Measurements from ENCODE around the gene COL23A1. TPM values are rescaled to one million over a fixed set of nuclear protein-coding genes. Genes with fewer than 3 reads are reported as not detected.
"Not testable (repeated sequence)": the region's sequence is repeated elsewhere in the genome, so short reads cannot be mapped to it uniquely, and the experiment has no call there.

Gene COL23A1
- total RNA-seq, 2 donors from 2014 or later, result not detected

DNA sequence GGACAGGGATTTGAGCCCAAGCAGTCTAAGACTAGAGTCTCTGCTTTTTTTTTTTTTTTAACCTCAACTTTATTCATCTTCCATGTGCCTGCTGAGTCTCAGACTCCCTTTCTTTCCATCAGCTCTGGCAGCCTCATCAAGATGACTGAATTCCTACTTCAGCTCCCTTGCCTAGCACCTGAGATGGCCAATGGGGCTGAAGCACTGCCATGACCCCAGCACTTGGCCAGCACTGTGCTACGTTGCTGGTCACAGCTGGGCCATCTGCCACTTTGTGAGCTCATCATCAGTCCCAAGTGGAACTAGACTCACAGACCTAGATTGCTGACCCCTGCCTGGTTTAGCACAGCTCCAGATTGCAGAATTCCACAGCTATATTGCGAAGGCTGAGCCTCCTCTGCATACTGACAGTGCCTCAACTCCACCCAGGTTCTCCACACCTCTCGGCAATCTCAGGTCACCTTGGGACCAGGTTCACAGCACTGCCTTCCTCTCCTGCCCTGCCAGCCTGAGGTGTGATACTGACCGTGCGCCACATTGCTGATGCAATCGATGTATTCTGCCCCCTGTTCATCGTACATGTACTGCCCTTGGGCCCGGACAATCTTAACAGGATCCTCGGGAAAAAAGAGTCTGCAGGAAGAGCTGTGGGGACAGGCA is 359.2 kb downstream of the COL23A1 start:
- Mint-ChIP-seq H3K27me3 (no peaks in the 10 kb centered on the region), H3K4me1 (peaks cover 51% of the 10 kb centered on the region)

DNA sequence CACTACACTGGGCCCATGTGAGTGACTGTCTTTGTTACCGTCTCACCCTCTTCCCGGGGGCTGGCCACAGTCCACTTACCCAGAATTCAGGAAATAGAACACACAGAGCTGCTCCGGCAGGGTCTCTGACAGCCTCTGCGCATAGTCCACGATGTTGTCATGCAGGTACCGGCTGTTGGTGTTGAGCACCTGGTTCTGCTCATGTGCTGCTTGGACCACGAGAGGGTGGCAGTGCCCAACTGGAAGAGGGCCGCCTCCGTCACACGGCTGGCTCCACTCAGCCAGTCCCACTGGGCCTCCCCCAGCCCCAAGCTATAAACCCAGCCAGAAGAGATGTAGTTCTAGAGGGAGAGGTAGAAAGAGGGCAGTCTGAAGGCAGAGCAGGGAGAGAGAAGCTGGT is 360.3 kb downstream of the COL23A1 start:
- Mint-ChIP-seq H3K27me3 (no peaks in the 10 kb centered on the region), H3K4me1 (peaks cover 46% of the 10 kb centered on the region), H3K27ac (peak overlapping the region; percentile 81), H3K36me3 (ENCODE audit: low read depth) (peaks cover 10% of the 10 kb centered on the region), H3K4me3 (peak overlapping the region; percentile 86)
- ATAC-seq (no peak), DNase-seq (no peak)
- no peaks in the 10 kb centered on the region for H3K9me3 ChIP-seq (ENCODE audit: control insufficient read depth, low read length, poor library complexity, severe bottlenecking)

More for the DNA sequence above, 359.2 kb downstream of the COL23A1 start:
- H3K9me3 ChIP-seq (ENCODE audit: control insufficient read depth, low read length, poor library complexity, severe bottlenecking), result no peaks in the 10 kb centered on the region
- DNase-seq (no peak), ATAC-seq (no peak)
- peak overlapping the region; percentile 81 for H3K27ac Mint-ChIP-seq
- peak overlapping the region; percentile 86 for H3K4me3 Mint-ChIP-seq
- H3K36me3 Mint-ChIP-seq (ENCODE audit: low read depth), result peaks cover 9% of the 10 kb centered on the region

GRCh38 chr5:178229111-178229510 is 361.1 kb downstream of the COL23A1 start:
- not testable (repeated sequence) for H3K27me3 Mint-ChIP-seq; H3K27ac Mint-ChIP-seq; ATAC-seq; DNase-seq; H3K9me3 ChIP-seq (ENCODE audit: control insufficient read depth, low read length, poor library complexity, severe bottlenecking)
- H3K36me3 Mint-ChIP-seq (ENCODE audit: low read depth), result peaks cover 11% of the 10 kb centered on the region
- H3K4me3 Mint-ChIP-seq, result peak overlapping the region; percentile 41
- H3K4me1 Mint-ChIP-seq, result peaks cover 47% of the 10 kb centered on the region

- DNase-seq, result no peak
- Mint-ChIP-seq H3K36me3 (ENCODE audit: low read depth) (peaks cover 11% of the 10 kb centered on the region), H3K4me1 (peaks cover 52% of the 10 kb centered on the region), H3K27me3 (no peaks in the 10 kb centered on the region), H3K4me3 (no peak overlapping the region), H3K27ac (no peak overlapping the region)
- no peaks in the 10 kb centered on the region for H3K9me3 ChIP-seq (ENCODE audit: control insufficient read depth, low read length, poor library complexity, severe bottlenecking)
- no peak for ATAC-seq
These were observed 361.6 kb downstream of the COL23A1 start for GRCh38 chr5:178228609-178229008.

GRCh38 chr5:178227929-178228328 is 362.3 kb downstream of the COL23A1 start:
- no peaks in the 10 kb centered on the region for H3K9me3 ChIP-seq (ENCODE audit: control insufficient read depth, low read length, poor library complexity, severe bottlenecking)
- ATAC-seq (no peak), DNase-seq (no peak)
- peaks cover 56% of the 10 kb centered on the region for H3K4me1 Mint-ChIP-seq
- no peaks in the 10 kb centered on the region for H3K27me3 Mint-ChIP-seq
- H3K27ac Mint-ChIP-seq, result peak overlapping the region; percentile 65
- peak overlapping the region; percentile 25 for H3K4me3 Mint-ChIP-seq
- H3K36me3 Mint-ChIP-seq (ENCODE audit: low read depth), result peaks cover 11% of the 10 kb centered on the region

DNA sequence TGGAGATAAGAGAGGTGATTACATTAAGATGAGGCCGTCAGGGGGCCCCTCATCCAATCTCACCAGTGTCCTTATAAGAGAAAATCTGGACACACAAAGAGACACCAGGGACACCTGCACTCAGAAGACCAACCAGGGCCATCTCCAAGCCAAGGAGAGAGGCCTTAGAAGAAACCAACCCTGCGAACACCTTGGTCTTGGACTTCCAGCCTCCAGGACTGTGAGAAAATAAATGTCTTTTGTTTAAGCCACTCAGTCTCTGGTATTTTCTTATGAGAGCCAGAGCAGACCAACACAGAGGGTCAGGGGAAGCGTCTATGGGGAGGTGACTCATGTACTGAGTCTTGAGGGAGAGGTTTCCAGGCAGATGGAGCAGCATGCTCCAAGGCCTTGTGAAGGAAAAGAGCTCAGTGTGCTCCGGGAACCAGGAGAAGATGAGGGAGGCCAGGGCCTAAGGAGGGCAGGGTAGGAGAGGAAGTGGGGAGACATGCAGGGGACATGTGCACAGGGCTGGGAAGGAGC is 363.0 kb downstream of the COL23A1 start:
- no peak for DNase-seq
- H3K4me3 Mint-ChIP-seq, result peak overlapping the region; percentile 12
- H3K27me3 Mint-ChIP-seq, result no peaks in the 10 kb centered on the region
- peaks cover 11% of the 10 kb centered on the region for H3K36me3 Mint-ChIP-seq (ENCODE audit: low read depth)
- peaks cover 56% of the 10 kb centered on the region for H3K4me1 Mint-ChIP-seq
- ATAC-seq, result no peak
- peak overlapping the region; percentile 65 for H3K27ac Mint-ChIP-seq
- H3K9me3 ChIP-seq (ENCODE audit: control insufficient read depth, low read length, poor library complexity, severe bottlenecking), result no peaks in the 10 kb centered on the region

DNA sequence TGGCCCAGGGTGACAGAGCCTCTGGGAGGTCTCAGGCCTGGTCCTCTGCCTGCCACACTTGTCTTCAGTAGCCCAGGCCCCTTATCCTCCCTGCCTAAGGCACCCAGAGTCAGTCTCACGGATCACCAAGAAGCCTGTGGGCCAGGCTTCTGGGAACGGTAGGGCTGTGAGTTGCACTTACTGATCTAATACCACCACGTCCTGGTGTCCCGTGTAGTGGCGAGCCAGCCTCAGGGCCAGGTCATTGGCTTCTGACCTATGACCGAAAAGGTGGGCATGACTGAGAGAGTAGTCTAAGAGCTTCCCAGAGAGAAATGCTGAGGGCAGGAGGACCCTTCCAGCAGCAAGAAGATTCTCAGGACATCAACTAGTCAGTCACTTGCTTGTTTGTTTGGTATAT is 365.0 kb downstream of the COL23A1 start:
- Mint-ChIP-seq H3K4me3 (no peak overlapping the region), H3K36me3 (ENCODE audit: low read depth) (peaks cover 18% of the 10 kb centered on the region), H3K27me3 (no peaks in the 10 kb centered on the region), H3K4me1 (peaks cover 57% of the 10 kb centered on the region), H3K27ac (peak overlapping the region; percentile 57)
- no peaks in the 10 kb centered on the region for H3K9me3 ChIP-seq (ENCODE audit: control insufficient read depth, low read length, poor library complexity, severe bottlenecking)
- ATAC-seq, result no peak
- no peak for DNase-seq

DNA sequence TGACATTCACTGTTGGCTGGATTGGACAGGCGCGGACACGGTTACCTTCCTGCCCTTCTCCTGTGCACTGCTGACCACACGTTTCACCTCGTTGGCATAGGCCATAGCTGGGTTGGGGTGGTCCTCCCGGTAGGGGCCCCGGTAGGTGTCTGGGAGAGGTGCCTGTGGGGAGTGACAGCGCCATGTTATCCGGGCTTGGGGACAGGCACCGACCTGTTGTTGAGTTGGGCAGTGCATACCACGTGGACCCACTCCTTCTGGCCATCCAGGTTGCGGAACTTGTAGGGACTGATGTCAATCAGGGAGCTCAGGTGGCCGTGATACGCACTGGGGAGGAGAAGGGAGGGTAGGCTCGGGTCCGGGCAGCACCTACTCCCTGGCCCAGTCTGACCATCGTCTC is 365.8 kb downstream of the COL23A1 start:
- DNase-seq, result no peak
- H3K36me3 Mint-ChIP-seq (ENCODE audit: low read depth), result peaks cover 18% of the 10 kb centered on the region
- no peaks in the 10 kb centered on the region for H3K9me3 ChIP-seq (ENCODE audit: control insufficient read depth, low read length, poor library complexity, severe bottlenecking)
- no peak for ATAC-seq
- H3K4me1 Mint-ChIP-seq, result peaks cover 50% of the 10 kb centered on the region
- H3K27ac Mint-ChIP-seq, result peak overlapping the region; percentile 83
- H3K27me3 Mint-ChIP-seq, result no peaks in the 10 kb centered on the region
- H3K4me3 Mint-ChIP-seq, result no peak overlapping the region

DNA sequence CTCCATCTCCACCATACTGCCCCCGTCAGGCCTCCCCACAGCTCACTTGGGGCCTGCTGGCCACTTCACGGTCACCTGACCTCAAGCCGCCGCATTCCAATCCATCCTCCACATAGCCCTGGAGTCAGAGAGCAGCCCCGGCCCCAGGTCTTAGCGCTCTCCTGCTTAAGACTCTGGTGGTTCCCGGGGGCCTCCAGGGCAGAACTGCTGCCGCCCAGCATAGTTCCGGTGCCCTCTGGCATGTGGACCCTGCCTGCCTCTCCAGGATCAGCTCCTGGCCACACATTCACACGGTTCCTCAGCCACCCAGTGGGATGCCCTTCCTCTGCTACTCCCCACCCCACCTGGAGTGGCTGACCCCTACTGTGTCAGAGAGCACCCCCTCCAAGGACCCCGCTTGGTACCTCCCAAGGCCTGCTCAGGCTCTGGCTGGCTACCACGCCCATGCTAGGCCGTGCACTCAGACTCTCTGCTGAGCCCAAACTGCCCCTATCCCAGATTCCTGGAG is 366.3 kb downstream of the COL23A1 start:
- Mint-ChIP-seq H3K36me3 (ENCODE audit: low read depth) (peaks cover 18% of the 10 kb centered on the region), H3K4me3 (peak overlapping the region; percentile 52), H3K4me1 (peaks cover 45% of the 10 kb centered on the region), H3K27me3 (no peaks in the 10 kb centered on the region), H3K27ac (peak overlapping the region; percentile 83)
- no peaks in the 10 kb centered on the region for H3K9me3 ChIP-seq (ENCODE audit: control insufficient read depth, low read length, poor library complexity, severe bottlenecking)
- ATAC-seq (no peak), DNase-seq (no peak)

GRCh38 chr5:178223196-178223773 is 366.9 kb downstream of the COL23A1 start:
- no peaks in the 10 kb centered on the region for H3K9me3 ChIP-seq (ENCODE audit: control insufficient read depth, low read length, poor library complexity, severe bottlenecking)
- H3K4me3 Mint-ChIP-seq, result no peak overlapping the region
- no peak for ATAC-seq
- DNase-seq, result no peak
- H3K27me3 Mint-ChIP-seq, result no peaks in the 10 kb centered on the region
- H3K27ac Mint-ChIP-seq, result peak overlapping the region; percentile 83
- peaks cover 18% of the 10 kb centered on the region for H3K36me3 Mint-ChIP-seq (ENCODE audit: low read depth)
- peaks cover 44% of the 10 kb centered on the region for H3K4me1 Mint-ChIP-seq

- H3K4me3 Mint-ChIP-seq, result no peak overlapping the region
- peak overlapping the region; percentile 83 for H3K27ac Mint-ChIP-seq
- peaks cover 9% of the 10 kb centered on the region for H3K36me3 Mint-ChIP-seq (ENCODE audit: low read depth)
- H3K9me3 ChIP-seq (ENCODE audit: control insufficient read depth, low read length, poor library complexity, severe bottlenecking), result no peaks in the 10 kb centered on the region
- H3K27me3 Mint-ChIP-seq, result no peaks in the 10 kb centered on the region
- DNase-seq, result no peak
- H3K4me1 Mint-ChIP-seq, result peaks cover 36% of the 10 kb centered on the region
- no peak for ATAC-seq
These were observed 367.9 kb downstream of the COL23A1 start for GRCh38 chr5:178222292-178222691.

- peak; percentile 26 for ATAC-seq
- H3K27me3 Mint-ChIP-seq, result no peaks in the 10 kb centered on the region
These were observed 368.3 kb downstream of the COL23A1 start for GRCh38 chr5:178221853-178222252.

DNA sequence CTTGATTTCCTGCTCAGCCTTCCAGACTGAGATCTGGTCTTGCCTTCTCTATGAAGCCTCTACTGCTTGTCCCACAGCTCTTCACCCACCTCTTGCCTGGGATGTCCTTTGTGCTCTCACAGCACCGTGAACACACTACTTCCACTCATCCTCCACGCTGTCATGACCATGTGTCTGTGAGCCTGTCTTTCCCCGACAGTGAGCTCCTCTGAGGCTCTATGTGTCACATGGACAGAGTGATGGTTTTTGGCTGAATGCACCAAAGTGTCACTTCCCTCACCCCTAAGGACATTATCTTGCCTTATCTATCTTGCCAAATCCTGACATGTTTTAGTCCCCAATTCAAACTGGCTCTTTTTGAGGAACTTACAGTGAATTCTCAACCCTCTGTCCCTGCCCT is 368.9 kb downstream of the COL23A1 start:
- Mint-ChIP-seq H3K27me3 (no peaks in the 10 kb centered on the region), H3K36me3 (ENCODE audit: low read depth) (peaks cover 10% of the 10 kb centered on the region), H3K27ac (peak overlapping the region; percentile 83), H3K4me1 (peaks cover 31% of the 10 kb centered on the region), H3K4me3 (peak overlapping the region; percentile 56)
- ATAC-seq (peak; percentile 30), DNase-seq (no peak)
- H3K9me3 ChIP-seq (ENCODE audit: control insufficient read depth, low read length, poor library complexity, severe bottlenecking), result no peaks in the 10 kb centered on the region

More at GRCh38 chr5:178221853-178222252, 368.3 kb downstream of the COL23A1 start:
- H3K9me3 ChIP-seq (ENCODE audit: control insufficient read depth, low read length, poor library complexity, severe bottlenecking), result no peaks in the 10 kb centered on the region
- Mint-ChIP-seq H3K36me3 (ENCODE audit: low read depth) (peaks cover 9% of the 10 kb centered on the region), H3K4me1 (peaks cover 33% of the 10 kb centered on the region), H3K27ac (peak overlapping the region; percentile 83), H3K4me3 (no peak overlapping the region)
- no peak for DNase-seq

Data from T-helper 17 cell (primary cell).